GDM1 (cell line): ENCODE measurements around the gene OTOGL.

Experiments
- DNase-seq: peaks from one replicate; lab custom pipeline; 2025; lab: John Stamatoyannopoulos, UW

The OTOGL gene

GRCh38 chr12:80377140-80377794, 277.9 kb downstream of the OTOGL start:
- no peak for DNase-seq

DNA sequence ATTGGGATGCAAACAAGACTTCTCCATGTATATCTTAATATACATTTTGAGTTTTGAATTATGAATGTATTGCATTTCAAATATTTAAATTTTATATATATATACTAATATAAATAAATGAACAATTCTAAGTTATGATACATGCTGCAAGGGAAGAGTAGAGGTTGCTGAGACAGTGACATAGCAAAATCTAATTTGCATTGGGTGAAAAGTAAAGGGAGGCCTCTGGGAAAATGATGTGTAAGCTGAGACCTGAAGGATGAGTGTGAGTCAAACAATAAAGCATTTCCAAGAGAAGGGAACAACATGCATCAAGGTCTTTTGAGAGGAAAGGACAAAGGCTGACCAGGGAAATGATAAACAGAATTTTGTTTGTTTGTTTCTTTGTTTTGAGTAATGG, 281.8 kb downstream of the OTOGL start:
- no peak for DNase-seq

GRCh38 chr12:80382254-80382653, 282.9 kb downstream of the OTOGL start:
- DNase-seq, result no peak

DNA sequence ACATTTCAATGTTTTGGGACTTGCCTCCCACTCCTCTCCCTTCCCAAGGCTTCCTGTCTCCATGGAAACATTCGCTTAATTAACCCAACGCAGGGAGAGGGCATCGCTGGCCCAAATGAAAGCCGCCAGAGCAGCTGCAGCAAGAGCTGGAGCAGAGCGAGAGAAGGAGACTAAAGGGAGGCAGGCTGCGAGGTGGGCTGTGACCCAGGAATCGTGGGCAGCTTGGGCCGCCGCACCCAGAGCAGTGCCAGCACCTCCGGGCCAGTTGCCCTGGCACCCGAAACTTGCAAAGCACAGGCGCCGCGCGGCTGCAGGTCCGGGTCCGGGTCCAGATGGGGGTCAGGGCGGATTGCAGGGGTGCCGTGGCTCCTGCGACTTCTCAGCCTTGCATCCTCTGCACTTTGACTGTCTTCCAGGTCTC, 301.2 kb downstream of the OTOGL start:
- no peak for DNase-seq

- DNase-seq, result no peak
Observed at GRCh38 chr12:80401191-80401590, 301.9 kb downstream of the OTOGL start.

- DNase-seq, result no peak
Observed at GRCh38 chr12:80404629-80405028, 305.3 kb downstream of the OTOGL start.

DNA sequence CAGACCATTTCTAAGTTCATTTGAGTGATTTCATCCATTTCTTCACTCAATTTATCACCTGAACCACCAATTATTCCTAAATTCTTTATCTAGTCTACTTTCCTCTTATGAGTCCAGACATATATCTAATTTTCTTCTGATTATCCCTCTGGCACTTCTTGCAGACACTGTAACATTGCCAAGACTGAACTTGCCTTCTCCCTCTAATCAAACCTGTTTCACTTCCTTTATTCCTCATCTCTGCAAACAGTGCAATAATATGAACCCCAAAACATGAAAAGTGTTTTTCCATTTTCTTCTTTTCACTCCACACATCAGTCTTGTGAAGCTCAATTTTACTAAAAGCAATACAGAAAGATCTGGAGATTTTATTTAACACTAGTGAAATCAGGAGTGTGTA, 306.9 kb downstream of the OTOGL start:
- DNase-seq, result no peak

- DNase-seq, result no peak
Observed at GRCh38 chr12:80411787-80412186, 312.4 kb downstream of the OTOGL start.

- no peak for DNase-seq
Observed at GRCh38 chr12:80412343-80412953, 313.1 kb downstream of the OTOGL start.

DNA sequence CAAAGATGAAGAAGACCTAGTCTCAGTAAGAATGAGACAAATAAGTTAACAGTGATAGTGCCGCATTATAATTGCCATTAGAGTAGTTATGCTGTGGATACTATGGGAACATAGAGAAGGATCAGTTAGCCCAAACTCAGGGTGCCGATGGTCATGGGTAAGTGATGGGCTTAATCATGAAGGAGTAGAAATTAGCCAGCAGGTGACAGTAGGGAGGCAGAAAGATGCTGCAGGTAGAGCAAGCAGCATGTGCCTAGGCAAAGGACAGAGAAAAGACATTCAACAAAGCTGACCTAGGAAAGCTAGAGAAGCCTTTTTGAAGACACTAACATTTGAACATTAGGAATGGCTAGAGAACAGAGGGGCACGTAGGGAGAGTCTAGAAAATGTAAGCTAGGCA, 314.1 kb downstream of the OTOGL start:
- DNase-seq, result no peak

- no peak for DNase-seq
Observed at GRCh38 chr12:80415466-80415865, 316.1 kb downstream of the OTOGL start.

GRCh38 chr12:80419644-80420043, 320.3 kb downstream of the OTOGL start:
- no peak for DNase-seq

DNA sequence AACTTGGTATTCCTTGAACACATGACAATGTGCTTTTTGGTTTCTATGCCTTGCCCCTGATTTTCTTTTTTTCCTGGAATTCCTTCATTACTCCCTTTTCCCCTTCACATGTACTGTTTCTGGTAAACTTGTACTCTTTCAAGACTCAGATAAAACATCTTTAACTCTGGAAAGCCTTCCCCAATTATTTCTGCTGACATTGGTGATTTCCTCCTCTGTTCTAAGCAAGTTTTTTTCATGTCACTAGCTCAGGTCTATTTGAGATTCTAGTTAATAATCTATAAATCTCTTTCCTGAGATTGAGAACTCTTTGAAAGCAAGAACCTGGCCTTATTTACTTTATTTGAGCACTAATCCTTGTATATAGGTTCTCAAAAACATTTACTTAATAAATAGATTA, 320.7 kb downstream of the OTOGL start:
- no peak for DNase-seq

DNA sequence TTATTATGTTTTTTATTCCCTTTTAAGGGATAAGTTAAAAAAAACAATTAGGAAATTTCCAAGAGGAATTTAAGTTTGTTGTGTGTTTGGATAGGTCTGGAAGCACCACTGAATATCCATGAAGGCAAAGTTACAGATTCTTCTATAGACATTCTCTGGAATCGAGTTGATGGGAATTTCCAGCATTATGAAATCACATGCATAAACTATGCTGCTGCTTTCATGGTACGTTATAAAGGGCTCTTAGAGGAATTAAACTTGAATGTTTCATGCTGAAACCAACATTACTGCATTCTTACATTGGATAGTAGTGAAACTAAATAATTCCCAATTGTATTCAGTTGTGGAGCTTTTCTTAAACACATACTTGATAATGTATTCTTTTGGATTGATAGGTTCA, 323.2 kb downstream of the OTOGL start:
- no peak for DNase-seq
